Right lobe of liver (tissue), 6 donors: ENCODE data around the gene LENEP. TPM values are rescaled to one million over a fixed set of nuclear protein-coding genes. Genes with fewer than 3 reads are reported as not detected.

Source experiments
- ATAC-seq, 4 donors: fragments of 200-7000 bp; cut with Tn5 transposase; one replicate each; pipeline ENCODE4 v1.9.1; 2020; ENCODE audit warnings: mild to moderate bottlenecking in 4 of 4, moderate library complexity in 4 of 4
- DNase-seq, 3 donors: peaks; one replicate each; pipeline ENCODE4 v3.0.0-alpha.2; 2020
- H3K27ac ChIP-seq, 3 donors: fragments of 200-600 bp; one replicate each; pipeline ENCODE4 v1.8.0; 2022
- H3K27me3 ChIP-seq, 2 donors: fragments of 200-600 bp; one replicate each; pipeline ENCODE4 v1.8.0; 2022
- H3K36me3 ChIP-seq, 4 donors: fragments of 200-600 bp; sonication (generic) in 1 of 4; one replicate each; pipeline versions ENCODE4 v1.5.1 to v1.8.0; 2017 to 2022; ENCODE audit warnings: control low read depth in 1 of 4
- H3K4me1 ChIP-seq, 4 donors: fragments of 200-600 bp; sonication (generic) in 1 of 4; one replicate each; pipeline versions ENCODE4 v1.5.1 to v1.8.0; 2017 to 2022; ENCODE audit warnings: control low read depth in 1 of 4
- H3K4me3 ChIP-seq, 3 donors: fragments of 200-600 bp; one replicate each; pipeline ENCODE4 v1.8.0; 2022
- H3K9me3 ChIP-seq, 4 donors: fragments of 200-600 bp; sonication (generic) in 1 of 4; one replicate each; pipeline versions ENCODE4 v1.5.1 to v1.8.0; 2017 to 2022; ENCODE audit warnings: control low read depth in 1 of 4
- CTCF ChIP-seq, 4 donors: fragments of 200-600 bp in 3 of 4; fragments of 450-650 bp in 1 of 4; IDR thresholded peaks; one replicate each; pipeline versions ENCODE4 v1.5.1 to v1.8.0; 2016 to 2022; ENCODE audit warnings: antibody characterized with exemption in 4 of 4, mild to moderate bottlenecking in 2 of 4
- POLR2A ChIP-seq: fragments of 450-650 bp; IDR thresholded peaks from one replicate; pipeline ENCODE4 v1.6.1; 2017; ENCODE audit warnings: antibody characterized with exemption, mild to moderate bottlenecking
- WGBS: methylation state at CpG from one replicate; pipeline ENCODE4 v1.1.6; 2018; ENCODE audit warnings: low coverage, low lambda C conversion rate; ENCODE audit not compliant: insufficient coverage; ENCODE audit errors: missing lambda C conversion rate; 5-methylcytosine and 5-hydroxymethylcytosine counted together
- intact Hi-C, 2 donors: fragments of 100-400 bp; cut with DNase I; formaldehyde crosslinking; loops; one replicate each; pipeline versions ENCODE4 v1.11.2 to v1.14.1; 2022
- total RNA-seq, 6 experiments: library from RNA; depleted of rRNA in 2 of 6; stranded (reverse); fragments of >200 nt in 2 of 6; fragmentation: NEBNext Ultra II Directional in 3 of 6; extraction: Animal tissue kit (Norgen Biotek cat#: 25700) in 3 of 6; gene quantifications; one replicate each; pipeline versions ENCODE4 v1.1.0 to v1.2.4, GENCODE V29; 2016 to 2023
- donor health status: DM: no; HTN: yes; CAD: no.
- donor health status: DM: no; HTN: no; CAD: no.
- donor health status: DM: no; HTN: no; CAD: no.
- donor health status: DM: no; HTN: yes; CAD: no.
- donor health status: DM: no; HTN: yes; CAD: no.

The LENEP gene
- total RNA-seq, 6 experiments from 2014 or later: not detected

GRCh38 chr1:155017041-155017945 is 23.9 kb downstream of the LENEP start:
- intact Hi-C loops: no loop called here
- DNase-seq (peak; percentile 85 to 89 (median 87)), ATAC-seq (peak; percentile 82 to 91 (median 90))
- peaks cover 0 to 26% (median 10%) of the 10 kb centered on the region in 4 donors for H3K4me1 ChIP-seq
- no peaks in the 10 kb centered on the region for H3K27me3 ChIP-seq
- H3K36me3 ChIP-seq: peaks cover 0 to 21% (median 11%) of the 10 kb centered on the region in 4 donors
- H3K4me3 ChIP-seq: peak overlapping the region; percentile 27 to 49 (median 27)
- H3K27ac ChIP-seq: peak overlapping the region; percentile 16 to 76 (median 69)
- TF ChIP-seq CTCF (IDR thresholded peaks at IDR 0.05) (peak; percentile 97 to 99 (median 98)), POLR2A (peak; percentile 28)
- H3K9me3 ChIP-seq: no peaks in the 10 kb centered on the region
- WGBS: 5% methylated on average over 19 of the region's 49 CpGs

GRCh38 chr1:155017946-155018316 is 24.5 kb downstream of the LENEP start:
- no peaks in the 10 kb centered on the region for H3K9me3 ChIP-seq
- intact Hi-C loops: no loop called here
- peaks cover 0 to 21% (median 11%) of the 10 kb centered on the region in 4 donors for H3K36me3 ChIP-seq
- peak overlapping the region in 1 of 3 donors; percentile 69 for H3K27ac ChIP-seq
- H3K4me1 ChIP-seq: peaks cover 0 to 20% (median 10%) of the 10 kb centered on the region in 4 donors
- ATAC-seq (no peak), DNase-seq (peak in 1 of 3 donors; percentile 18)
- 41% methylated on average over 6 of the region's 6 CpGs for WGBS
- TF ChIP-seq CTCF (IDR thresholded peaks at IDR 0.05): no peak
- no peak for TF ChIP-seq POLR2A
- H3K4me3 ChIP-seq: peak overlapping the region in 1 of 3 donors; percentile 49
- no peaks in the 10 kb centered on the region for H3K27me3 ChIP-seq

- Histone ChIP-seq H3K27ac (no peak overlapping the region), H3K27me3 (no peaks in the 10 kb centered on the region), H3K9me3 (no peaks in the 10 kb centered on the region), H3K4me1 (peaks cover 0 to 18% (median 8%) of the 10 kb centered on the region in 4 donors), H3K36me3 (peaks cover 0 to 21% (median 11%) of the 10 kb centered on the region in 4 donors), H3K4me3 (no peak overlapping the region)
- TF ChIP-seq POLR2A (no peak), CTCF (IDR thresholded peaks at IDR 0.05) (no peak)
- DNase-seq (peak in 1 of 3 donors; percentile 14), ATAC-seq (no peak)
- WGBS: 69% methylated on average over 2 of the region's 8 CpGs
- intact Hi-C loops: no loop called here
These were observed 25.4 kb downstream of the LENEP start for GRCh38 chr1:155018617-155019348.

- H3K27me3 ChIP-seq: no peaks in the 10 kb centered on the region
- no peak for ATAC-seq
- no peak for TF ChIP-seq CTCF (IDR thresholded peaks at IDR 0.05)
- TF ChIP-seq POLR2A: no peak
- peak in 1 of 3 donors; percentile 12 for DNase-seq
- intact Hi-C loops: no loop called here
- 75% methylated on average over 8 of the region's 11 CpGs for WGBS
- peaks cover 0 to 14% (median 6%) of the 10 kb centered on the region in 4 donors for H3K36me3 ChIP-seq
- no peak overlapping the region for H3K27ac ChIP-seq
- H3K4me1 ChIP-seq: peaks cover 0 to 21% (median 8%) of the 10 kb centered on the region in 4 donors
- no peak overlapping the region for H3K4me3 ChIP-seq
- H3K9me3 ChIP-seq: no peaks in the 10 kb centered on the region
These were observed 26.2 kb downstream of the LENEP start for GRCh38 chr1:155019377-155020245.
